Hematopoietic multipotent progenitor cell treated with erythropoietin and hydrocortisone succinate and interleukin-3 and kit ligand, for 15 days (in vitro differentiated cells): Measurements from ENCODE around the gene LYSMD2.

ENCODE experiments used
- DNase-seq: peaks from one replicate; pipeline ENCODE4 v3.0.0-alpha.2; 2015; ENCODE audit warnings: low spot score

Gene LYSMD2

GRCh38 chr15:51718746-51719145 is 18.7 kb downstream of the LYSMD2 start:
- no peak for DNase-seq

DNA sequence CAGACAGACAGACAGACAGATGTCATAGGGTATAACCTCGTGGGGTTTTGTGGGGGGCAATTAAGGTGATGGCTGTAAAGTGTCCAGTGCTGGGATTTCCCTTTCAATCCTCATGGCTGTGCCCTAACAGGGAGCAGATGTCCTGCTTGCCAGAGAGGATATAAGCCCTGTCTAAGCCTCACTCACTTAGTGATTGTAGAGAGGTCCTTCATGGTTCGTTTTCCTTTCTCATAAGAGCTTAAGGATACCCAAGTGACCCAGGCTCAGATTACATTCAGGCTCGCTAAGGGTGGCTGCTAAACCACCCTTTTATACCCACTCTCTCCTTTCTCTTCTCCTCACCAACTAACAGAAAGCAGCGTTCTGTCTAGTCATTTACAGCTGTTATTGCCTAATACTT is 19.2 kb downstream of the LYSMD2 start:
- no peak for DNase-seq

DNA sequence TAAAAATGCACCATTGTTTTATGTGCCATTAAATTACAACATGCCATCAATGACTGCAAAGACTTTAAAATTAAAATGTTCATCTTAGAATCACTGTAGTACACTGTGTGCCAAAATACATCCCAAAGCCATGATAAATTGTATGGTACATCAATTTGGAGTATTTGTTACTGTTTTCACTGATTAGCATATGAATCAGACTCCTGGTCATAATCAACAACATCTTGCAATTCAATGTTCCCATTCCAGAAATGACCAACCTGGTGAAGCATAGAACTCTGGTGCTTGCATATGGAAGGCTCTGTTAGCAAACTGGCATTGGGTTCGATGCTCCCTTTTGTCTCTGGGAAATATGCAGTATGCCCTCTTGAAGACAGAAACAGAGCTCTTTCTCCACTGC is 22.5 kb downstream of the LYSMD2 start:
- DNase-seq: no peak

- no peak for DNase-seq
These were observed 23.3 kb downstream of the LYSMD2 start for GRCh38 chr15:51714162-51714561.

GRCh38 chr15:51709031-51709430 is 28.4 kb downstream of the LYSMD2 start:
- no peak for DNase-seq

GRCh38 chr15:51708013-51708412 is 29.4 kb downstream of the LYSMD2 start:
- DNase-seq: no peak

GRCh38 chr15:51706926-51707608 is 30.4 kb downstream of the LYSMD2 start:
- DNase-seq: peak; percentile 16

- DNase-seq: peak; percentile 53
These were observed 31.2 kb downstream of the LYSMD2 start for GRCh38 chr15:51706291-51706690.

DNA sequence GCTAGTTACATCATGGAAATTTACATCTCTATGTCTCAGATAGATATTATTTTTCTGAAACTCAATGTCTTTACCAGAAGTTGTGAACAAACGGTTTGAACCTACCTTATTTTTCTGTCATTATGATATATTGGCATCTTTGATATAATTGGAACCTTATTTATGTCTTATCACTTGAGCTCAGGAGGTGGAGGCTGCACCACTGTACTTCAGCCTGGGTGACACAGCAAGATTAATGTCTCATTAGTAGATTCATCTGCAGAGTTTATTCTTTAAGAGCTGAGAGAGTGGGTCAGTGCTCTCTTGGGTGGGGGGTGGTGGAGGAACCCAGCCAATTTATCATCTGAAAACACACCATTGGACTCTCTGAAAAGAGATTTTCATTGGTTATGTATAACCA is 34.7 kb downstream of the LYSMD2 start:
- DNase-seq: peak; percentile 51

DNA sequence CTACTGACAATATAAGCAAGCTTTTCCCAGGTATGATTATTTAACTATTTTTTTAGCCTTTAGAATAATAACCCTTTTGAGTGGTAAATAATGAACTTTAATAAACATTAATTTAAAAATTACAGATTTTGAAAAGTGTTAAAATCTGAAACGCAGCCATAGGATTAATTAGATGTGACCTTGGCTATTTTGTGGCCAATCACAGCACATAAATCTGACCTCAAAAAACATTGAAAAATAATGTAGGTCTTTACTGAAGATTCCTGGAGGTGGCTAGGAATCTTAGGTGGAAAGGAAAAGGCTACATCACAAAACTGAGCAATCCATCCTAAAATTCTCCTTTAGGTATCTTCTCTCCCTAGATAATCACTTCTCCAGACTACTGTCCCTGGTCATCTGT is 38.1 kb downstream of the LYSMD2 start:
- DNase-seq: no peak

GRCh38 chr15:51697163-51697562 is 40.3 kb downstream of the LYSMD2 start:
- no peak for DNase-seq

DNA sequence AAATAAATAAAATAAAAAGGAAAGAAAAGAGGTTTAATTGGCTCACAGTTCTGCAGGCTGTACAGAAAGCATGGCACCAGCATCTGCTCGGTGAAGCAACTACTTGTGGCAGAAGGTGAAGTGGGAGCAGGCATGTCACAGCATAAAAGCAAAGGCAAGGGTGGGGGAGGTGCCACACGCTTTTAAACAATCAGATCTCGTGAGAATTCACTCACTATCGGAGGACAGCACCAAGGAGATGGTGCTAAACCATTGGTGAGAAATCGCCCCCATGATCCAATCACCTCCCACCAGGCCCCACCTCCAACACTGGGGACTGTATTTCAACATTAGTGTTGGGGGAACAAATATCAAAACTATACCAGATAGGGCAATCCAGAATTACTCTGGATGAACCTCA is 40.9 kb downstream of the LYSMD2 start:
- no peak for DNase-seq

DNA sequence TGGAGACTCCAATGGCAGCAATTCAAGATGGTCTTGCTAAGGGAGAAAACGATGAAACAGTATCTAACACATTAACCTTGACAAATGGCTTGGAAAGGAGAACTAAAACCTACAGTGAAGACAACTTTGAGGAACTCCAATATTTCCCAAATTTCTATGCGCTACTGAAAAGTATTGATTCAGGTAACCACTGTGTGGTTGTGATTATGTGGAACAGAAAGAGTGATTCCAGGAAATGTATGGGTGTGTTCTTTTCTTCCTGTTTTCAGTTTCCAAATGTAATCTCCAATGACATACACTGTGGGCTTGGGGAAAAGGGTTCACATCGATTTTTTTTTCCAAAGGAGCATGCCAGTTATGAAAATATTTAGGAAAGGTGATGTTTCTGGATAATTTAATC is 45.3 kb downstream of the LYSMD2 start:
- DNase-seq: no peak

GRCh38 chr15:51688863-51689262 is 48.6 kb downstream of the LYSMD2 start:
- DNase-seq: no peak

- DNase-seq: no peak
These were observed 49.9 kb downstream of the LYSMD2 start for GRCh38 chr15:51687565-51687964.

DNA sequence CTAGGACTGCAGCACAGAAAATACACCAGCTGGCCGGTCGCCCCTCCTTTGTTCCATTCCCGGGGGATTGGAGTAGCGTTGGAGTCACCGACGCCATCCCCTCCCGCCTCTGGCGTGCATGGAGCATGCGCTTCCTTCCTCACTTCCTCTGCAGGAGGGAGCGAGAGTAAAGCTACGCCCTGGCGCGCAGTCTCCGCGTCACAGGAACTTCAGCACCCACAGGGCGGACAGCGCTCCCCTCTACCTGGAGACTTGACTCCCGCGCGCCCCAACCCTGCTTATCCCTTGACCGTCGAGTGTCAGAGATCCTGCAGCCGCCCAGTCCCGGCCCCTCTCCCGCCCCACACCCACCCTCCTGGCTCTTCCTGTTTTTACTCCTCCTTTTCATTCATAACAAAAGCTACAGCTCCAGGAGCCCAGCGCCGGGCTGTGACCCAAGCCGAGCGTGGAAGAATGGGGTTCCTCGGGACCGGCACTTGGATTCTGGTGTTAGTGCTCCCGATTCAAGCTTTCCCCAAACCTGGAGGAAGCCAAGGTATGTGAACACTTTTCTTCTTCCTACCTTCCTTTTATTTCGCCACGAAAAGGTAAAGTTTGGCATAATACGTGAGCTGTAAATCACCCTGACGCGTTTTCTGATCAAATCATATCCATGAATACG is 56.0 kb downstream of the LYSMD2 start, which contains the start of gene SCG3:
Gene SCG3 (plus strand): TSS at position 201 of the 661 bp plus-strand sequence. CDS start 253 bp downstream, at position 454.
- DNase-seq: peak; percentile 16

DNA sequence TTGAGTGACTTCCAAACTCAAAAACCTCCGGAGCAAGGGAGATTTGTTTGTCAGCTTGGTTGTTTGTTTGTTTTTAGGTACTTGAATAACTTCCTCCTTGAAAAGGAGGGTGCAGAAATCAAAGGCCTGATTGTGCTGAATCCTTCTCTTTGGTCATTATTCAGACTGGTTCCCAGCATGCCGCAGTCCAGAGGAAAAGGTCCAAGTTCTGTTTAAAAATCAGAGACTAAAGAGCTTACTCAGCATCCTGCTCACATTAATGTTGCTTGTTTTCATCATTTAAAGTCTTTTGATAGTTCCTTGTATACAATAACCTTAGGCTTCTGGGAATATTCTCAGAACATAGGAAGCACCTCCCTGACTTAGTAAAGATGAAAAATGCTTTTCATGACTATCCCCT is 57.1 kb downstream of the LYSMD2 start:
- no peak for DNase-seq

GRCh38 chr15:51678096-51678495 is 59.4 kb downstream of the LYSMD2 start:
- no peak for DNase-seq

DNA sequence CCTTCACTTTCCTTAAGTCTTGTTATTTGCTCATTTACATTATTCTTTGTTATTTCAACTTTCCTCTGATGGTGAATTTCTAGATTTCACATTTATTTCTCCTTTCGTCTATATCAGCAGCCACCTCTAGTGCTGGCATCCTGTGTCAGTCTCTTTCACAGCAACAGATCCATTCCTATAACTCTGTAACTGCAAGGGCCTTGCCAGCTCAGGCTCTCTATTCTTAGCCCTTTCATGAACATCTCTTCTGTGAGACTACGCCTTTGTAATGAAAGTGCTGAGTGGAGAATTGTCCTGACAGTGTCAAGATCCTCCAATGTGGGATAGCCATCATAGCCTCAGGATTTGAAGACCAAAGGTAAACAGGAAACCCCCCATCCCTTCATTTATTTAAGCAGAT is 60.0 kb downstream of the LYSMD2 start:
- DNase-seq: no peak

DNA sequence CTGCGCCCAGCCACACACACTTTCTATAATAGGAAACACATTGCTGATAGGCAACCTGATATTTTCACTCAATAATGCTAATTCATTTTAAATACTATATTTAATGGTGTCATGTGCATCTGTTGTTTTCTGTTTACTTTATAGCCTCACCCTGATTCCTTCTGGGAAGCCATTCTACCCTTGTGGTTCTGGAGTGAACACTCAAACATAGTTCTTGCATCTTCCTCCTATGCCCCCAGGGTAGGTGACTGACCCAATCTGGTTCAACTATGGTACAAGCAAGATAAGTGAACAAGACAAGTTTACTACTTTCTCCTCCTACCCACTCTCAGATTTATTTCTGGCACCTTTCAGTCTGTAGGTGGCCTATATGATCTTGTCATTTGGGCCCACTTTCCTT is 60.4 kb downstream of the LYSMD2 start:
- no peak for DNase-seq

DNA sequence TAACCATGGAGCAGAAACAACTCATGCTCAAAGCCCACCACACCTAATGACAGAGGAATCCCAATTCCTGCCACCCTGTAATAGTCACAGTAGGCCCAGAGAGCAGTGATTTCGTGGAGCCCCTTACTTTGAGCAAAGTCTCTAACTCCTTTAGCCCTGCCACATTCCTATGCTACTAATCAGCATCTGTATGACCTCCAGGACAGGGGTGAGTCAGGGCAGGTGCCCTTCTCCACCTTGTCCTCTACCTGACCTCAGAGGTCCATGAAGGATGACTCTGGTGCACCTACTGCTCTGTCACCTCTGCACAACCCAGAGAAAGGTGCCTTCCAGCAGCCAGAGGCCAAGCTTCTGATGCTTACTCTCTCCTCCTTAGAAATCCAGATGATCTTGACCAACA is 62.2 kb downstream of the LYSMD2 start:
- no peak for DNase-seq
